NCI-H1436 (cell line): ENCODE data around the gene GDI2.
"Not testable (repeated sequence)": the region's sequence is repeated elsewhere in the genome, so short reads cannot be mapped to it uniquely, and the experiment has no call there.

ENCODE experiments used
- DNase-seq: peaks from one replicate; lab custom pipeline; 2025; lab: John Stamatoyannopoulos, UW

The GDI2 gene

GRCh38 chr10:5813341-5814109 is at the start of gene GDI2:
Gene GDI2 (minus strand): TSS chr10:5813434. CDS start chr10:5813258, 176 bp downstream.
- DNase-seq = peak; percentile 97

GRCh38 chr10:5862360-5862961 is 49.2 kb upstream of the GDI2 start:
- no peak for DNase-seq

DNA sequence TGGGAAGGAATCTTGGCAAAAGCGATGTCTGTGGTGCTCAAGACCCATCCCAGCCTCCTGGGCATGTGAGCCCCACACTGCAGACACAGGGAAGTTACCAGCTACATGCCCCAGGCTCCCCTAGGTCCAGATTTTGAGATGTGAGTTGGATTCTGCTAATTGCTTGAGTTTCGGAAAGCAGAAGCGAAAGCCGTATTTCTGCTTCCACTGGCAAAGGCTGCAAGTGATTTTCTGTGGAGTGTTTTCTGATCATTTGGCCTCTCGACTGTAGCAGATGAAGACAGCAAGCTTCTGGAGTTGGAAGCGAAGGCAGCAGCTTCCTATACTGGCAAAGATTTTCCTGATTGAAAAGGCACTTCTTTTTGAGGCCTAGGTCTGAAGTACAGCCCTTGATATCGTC is 46.8 kb upstream of the GDI2 start:
- DNase-seq = no peak

- DNase-seq = no peak
Measured at GRCh38 chr10:5858811-5859210, 45.6 kb upstream of the GDI2 start.

DNA sequence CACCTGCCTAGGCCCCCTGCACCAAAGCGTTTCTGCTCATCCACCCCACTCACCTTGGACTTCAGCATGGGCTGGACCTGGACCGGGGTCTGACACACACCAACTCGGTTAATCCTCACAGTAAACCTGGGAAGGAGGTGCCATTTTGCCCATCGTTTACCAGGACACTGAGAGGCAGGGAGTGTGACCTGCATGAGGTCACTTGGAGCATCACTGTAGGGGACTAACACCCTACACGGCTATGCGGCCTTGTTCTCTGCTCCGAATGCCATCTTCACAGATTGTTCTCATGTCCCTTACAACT is 43.4 kb upstream of the GDI2 start:
- DNase-seq = no peak

GRCh38 chr10:5855979-5856700 is 42.9 kb upstream of the GDI2 start:
- DNase-seq = no peak

- DNase-seq = no peak
Measured at GRCh38 chr10:5854131-5854475, 40.9 kb upstream of the GDI2 start.

- not testable (repeated sequence) for DNase-seq
Measured at GRCh38 chr10:5846667-5847066, 33.4 kb upstream of the GDI2 start.

- DNase-seq = no peak
Measured at GRCh38 chr10:5844345-5845055, 31.3 kb upstream of the GDI2 start.

GRCh38 chr10:5843686-5844344 is 30.6 kb upstream of the GDI2 start:
- no peak for DNase-seq

DNA sequence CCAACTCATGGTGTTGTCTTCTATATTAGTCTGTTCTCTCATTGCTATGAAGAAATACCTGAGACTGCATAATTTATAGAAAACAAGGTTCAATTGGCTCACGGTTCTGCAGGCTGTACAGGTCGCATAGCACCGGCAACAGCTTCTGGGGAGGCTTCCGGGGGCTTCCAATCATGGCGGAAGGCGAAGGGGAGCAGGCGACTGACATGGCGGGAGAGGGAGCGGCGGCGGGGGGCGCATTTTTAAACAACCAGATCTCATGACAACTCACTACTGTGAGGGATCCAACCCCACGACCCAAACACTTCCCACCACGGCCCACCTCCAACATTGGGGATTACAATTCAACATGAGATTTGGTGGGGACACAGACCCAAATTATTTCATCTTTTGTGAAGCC is 28.7 kb upstream of the GDI2 start:
- no peak for DNase-seq

GRCh38 chr10:5840314-5841307 is 27.4 kb upstream of the GDI2 start:
- DNase-seq = peak; percentile 3

DNA sequence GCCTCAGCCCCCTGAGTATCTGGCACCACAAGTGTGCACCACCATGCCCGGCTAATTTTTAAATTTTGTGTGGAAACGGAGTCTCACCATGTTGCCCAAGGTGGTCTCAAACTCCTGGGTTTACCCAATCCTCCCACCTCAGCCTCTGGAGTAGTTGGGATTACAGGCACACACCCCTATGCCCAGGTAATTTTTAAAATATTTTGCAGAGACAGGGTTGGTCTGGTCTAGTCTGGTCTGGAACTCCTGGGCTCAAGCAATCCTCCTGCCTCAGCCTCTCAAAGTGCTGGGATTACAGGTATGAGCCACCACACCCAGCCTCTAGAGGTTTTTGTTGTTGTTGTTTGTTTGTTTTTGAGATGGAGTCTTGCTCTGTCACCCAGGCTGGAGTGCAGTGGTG is 22.9 kb upstream of the GDI2 start:
- DNase-seq = not testable (repeated sequence)

GRCh38 chr10:5835446-5836095 is 22.3 kb upstream of the GDI2 start:
- no peak for DNase-seq

DNA sequence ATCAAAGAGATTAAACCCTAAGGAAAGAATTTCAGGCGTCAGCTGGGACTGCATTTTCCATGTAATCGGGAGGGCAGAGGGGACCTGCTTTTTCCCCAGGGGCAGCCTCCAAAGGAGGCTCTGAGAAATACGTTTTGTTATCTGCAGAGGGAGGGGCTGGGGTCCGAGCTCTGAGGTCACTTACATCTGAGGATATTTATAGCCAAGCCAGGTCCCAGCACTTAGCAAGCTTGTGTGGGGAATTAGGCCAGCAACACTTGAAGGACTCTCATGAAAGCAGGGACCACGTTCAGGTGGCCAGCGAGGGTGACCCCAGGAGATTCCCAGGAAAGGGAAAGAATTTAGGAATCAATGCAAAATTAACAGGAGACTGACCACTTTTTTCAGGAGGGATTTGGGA is 20.6 kb upstream of the GDI2 start:
- no peak for DNase-seq

DNA sequence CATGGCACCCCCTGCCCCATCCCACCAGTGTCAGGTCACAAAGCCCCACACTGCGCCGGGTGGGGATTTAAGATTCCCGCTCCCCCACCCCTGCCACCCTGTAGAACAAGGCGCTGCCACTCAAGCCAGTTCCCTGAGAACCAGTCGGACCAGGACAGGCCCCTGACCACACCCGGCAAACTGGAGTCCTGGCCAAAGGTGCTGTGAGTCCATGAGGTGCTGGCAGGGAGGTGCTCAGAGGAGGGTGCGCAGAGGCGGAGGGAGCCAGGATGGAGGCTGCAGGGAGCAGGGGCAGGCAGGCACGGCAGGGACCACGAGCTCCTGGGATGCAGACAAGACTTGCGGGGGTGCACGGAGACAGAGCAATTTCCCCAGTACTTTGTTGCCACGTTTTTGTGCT is 19.7 kb upstream of the GDI2 start:
- no peak for DNase-seq

DNA sequence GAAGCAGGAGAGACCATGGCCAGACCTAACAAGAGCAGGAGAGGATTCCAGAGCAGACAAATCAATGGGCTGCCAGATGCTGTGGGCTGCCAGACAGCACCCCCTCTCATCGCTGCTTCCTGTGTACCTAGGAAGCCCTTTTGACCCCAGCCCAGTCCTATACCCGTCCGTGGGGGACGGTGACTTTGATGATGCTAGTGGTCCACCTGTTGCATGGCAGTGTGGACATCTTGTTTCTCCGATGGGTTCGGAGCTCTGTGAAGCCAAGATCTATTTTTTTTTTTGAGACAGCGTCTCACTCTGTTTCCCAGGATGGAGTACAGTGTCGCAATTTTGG is 18.2 kb upstream of the GDI2 start:
- no peak for DNase-seq

- DNase-seq = no peak
Measured at GRCh38 chr10:5830629-5831445, 17.6 kb upstream of the GDI2 start.

DNA sequence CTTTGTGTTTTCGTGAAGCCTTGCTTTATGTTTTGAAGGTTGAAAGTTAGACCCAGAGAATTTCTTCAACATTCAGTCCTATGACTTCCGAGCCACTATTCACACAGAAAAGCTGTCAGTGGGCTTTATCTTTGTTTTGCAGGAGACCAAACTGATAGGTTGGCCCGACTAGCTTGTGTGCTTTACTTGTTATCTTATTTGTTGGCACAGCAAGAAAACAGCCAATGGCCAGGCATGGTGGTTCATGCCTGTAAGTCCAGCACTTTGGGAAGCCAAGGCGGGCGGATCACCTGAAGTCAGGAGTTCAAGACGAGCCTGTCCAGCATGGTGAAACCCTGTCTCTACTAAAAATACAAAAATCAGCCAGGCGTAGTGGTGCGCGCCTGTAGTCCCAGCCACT is 16.0 kb upstream of the GDI2 start:
- no peak for DNase-seq

- no peak for DNase-seq
Measured at GRCh38 chr10:5828725-5829124, 15.5 kb upstream of the GDI2 start.
